ENCODE measurements around the gene HRCT1.

Gene HRCT1

DNA sequence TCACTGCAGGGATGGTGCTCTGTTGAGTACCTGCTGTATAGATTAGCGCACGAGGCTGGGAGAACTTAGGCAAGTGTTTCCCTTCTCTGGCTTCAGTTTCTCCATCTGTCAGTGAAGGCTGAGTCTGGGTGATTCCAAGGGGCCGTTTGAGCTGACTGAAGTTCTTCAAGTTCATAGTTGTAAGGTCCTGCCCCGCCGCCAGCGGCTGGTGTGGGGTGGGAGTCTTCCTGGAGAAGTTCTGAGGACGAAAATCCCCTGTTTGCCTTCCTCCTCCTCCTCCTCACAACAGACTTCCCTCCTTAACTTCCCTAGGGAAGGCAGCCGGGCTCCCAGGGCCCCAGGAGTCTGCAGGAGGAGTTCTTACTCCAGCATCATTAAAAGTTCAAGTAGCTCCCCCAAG lies 1.7 kb upstream of the HRCT1 start:
- DNase-seq (ENCODE audit: low read depth): no peak
- TF ChIP-seq, protein P1, sequence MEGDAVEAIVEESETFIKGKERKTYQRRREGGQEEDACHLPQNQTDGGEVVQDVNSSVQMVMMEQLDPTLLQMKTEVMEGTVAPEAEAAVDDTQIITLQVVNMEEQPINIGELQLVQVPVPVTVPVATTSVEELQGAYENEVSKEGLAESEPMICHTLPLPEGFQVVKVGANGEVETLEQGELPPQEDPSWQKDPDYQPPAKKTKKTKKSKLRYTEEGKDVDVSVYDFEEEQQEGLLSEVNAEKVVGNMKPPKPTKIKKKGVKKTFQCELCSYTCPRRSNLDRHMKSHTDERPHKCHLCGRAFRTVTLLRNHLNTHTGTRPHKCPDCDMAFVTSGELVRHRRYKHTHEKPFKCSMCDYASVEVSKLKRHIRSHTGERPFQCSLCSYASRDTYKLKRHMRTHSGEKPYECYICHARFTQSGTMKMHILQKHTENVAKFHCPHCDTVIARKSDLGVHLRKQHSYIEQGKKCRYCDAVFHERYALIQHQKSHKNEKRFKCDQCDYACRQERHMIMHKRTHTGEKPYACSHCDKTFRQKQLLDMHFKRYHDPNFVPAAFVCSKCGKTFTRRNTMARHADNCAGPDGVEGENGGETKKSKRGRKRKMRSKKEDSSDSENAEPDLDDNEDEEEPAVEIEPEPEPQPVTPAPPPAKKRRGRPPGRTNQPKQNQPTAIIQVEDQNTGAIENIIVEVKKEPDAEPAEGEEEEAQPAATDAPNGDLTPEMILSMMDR (conservative IDR thresholded peaks at IDR 0.05; ENCODE audit: low read depth, low read length): no peak
- no peak overlapping the region for H3K4me3 ChIP-seq (ENCODE audit: low read depth, low read length)

DNA sequence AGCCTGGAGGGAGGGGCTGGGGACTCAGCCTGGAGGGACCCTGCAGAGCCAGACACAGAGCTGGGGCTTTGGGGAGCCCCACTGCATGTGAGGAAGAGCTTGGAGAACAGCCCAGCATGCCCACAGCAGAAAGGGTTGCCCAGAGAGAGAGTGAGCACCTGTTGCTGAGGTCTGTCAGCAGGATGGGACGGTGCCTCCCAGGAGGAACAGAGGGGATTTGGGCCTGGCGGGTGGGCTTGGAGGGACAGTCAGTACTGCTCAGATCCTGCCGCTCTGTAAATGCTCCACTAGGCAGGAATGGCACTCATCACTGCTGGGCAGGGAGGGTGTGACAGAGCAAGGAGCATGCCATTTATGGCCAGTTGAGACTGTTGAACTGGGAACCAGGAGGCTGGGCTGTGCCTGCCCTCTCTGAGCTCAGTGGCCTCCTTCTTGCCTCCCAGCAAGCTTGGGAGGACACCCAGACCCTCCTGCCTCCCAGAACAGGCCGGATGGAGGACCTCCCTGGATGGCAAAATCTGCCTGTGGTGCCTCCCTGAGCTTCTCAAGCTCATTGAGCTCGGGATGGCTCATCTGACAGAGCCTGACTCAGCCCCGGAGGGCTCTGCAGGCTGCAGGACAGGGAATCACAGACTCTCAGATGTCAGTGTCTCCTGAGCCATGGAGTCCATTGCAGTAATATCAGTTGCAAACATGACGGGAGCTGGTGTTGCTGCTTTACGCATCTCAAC lies 786 bp upstream of the HRCT1 start:
- DNase-seq (ENCODE audit: low read depth): no peak
- TF ChIP-seq, protein P1 (conservative IDR thresholded peaks at IDR 0.05; ENCODE audit: low read depth, low read length): no peak
- H3K4me3 ChIP-seq (ENCODE audit: low read depth, low read length): no peak overlapping the region

DNA sequence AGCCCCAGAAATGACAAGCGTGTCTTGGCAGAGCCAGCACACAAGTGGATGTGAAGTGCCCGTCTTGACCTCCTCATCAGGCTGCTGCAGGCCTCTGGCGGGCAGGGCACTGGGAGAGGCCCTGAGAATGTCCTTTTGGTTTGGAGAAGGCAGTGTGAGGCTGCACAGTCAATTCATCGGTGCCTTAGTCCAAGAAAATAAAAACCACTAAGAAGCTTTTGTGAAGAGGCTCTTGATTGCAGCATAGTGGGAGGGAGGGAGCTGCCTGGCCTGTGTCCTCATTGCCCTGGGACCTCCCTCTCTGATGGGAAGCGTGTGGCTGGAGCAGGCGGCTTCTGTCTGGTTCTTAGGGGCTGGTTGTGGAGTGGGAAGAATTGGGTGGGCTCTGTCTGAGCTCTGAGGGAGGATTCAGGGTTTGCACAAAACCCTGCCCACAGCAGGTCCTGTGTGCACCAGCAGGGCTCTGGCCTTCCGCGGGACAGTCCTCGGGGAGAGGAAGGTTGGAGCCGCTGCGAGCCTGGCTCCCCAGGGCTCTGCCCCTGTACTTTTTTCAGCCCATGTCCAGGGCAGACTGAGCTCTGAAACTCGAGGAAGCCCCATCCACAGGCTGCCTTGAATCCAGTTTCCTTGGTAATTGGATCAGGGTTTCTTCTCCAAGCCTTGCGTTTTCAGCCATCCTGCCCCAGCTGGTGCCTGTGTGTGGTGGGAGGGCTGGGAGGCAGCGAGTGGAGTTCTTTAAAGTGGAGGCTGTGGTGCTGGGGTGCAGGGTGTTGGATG lies 1.1 kb downstream of the HRCT1 start:
- TF ChIP-seq, protein P1 (conservative IDR thresholded peaks at IDR 0.05; ENCODE audit: low read depth, low read length): no peak
- H3K4me3 ChIP-seq (ENCODE audit: low read depth, low read length): no peak overlapping the region
- peak; percentile 85 for DNase-seq (ENCODE audit: low read depth)

DNA sequence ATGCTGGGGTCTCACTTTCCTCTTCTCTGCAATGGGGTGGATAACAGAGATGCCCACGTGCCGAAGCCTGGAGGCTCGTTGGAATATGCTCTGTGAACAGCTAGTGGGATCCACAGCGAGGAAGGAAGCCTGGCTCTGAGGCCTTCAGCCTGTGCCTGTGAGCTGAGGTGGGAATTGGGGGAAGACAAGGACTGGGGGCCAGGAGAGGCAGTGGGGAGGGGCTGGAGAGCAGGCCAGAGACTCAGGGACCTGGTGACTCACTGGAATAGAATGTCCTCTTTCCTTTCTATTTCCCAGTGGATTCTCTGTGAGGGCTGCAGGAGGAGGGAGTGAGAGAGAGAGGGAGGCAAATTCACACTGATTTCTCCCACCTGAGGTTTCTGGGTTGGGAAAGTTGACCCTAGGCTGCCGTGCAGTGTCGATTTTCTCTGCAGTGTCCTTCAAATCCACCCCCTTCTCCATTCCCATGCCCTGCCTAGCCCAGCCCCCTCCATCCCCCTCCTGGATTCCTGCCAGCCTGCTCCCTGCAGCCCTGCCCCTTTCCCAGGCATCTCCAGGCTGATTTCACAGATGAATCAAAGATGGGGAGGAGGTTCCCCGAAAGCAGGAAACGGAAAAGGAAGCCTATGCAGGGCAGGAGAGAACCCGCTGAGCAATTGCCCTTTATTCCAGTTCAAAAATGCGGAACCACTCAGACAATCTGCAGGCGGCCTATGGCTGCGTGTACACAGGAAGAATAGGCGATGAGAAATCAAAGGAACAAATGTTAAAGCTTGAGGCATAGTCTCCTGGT lies 1.9 kb downstream of the HRCT1 start:
- no peak overlapping the region for H3K4me3 ChIP-seq (ENCODE audit: low read depth, low read length)
- TF ChIP-seq, protein P1 (conservative IDR thresholded peaks at IDR 0.05; ENCODE audit: low read depth, low read length): no peak
- peak; percentile 73 for DNase-seq (ENCODE audit: low read depth)

DNA sequence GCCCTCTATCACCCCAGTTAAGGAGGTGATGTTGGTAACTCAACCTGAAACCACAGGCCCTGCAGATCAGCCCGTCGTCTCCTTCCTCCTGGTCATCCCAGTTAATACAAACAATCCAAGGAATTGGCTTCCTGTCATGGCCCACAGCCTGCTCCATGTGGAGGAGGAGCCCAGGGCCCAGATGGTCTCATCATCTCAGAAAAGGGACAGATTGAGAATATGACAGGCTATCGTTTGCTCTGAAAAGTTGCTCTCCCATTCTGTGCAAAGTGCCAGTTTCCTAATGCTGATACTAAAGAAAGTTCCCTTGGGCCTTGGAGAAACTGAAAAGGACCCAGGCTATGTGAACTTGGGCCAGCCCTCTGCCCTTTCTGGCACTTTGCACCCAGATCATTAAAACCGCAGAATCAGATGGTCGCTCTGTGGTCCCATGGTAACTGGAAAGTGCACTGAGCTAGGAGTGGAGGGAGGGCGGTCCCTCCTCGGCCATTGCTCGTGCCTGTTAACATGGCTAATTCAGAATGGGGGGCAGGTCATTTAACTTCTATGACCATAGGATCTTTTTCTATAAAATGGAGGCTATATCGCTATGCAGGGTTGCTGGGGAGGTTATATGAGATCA lies 2.6 kb downstream of the HRCT1 start:
- TF ChIP-seq, protein P1 (conservative IDR thresholded peaks at IDR 0.05; ENCODE audit: low read depth, low read length): no peak
- H3K4me3 ChIP-seq (ENCODE audit: low read depth, low read length): no peak overlapping the region
- DNase-seq (ENCODE audit: low read depth): peak; percentile 11

DNA sequence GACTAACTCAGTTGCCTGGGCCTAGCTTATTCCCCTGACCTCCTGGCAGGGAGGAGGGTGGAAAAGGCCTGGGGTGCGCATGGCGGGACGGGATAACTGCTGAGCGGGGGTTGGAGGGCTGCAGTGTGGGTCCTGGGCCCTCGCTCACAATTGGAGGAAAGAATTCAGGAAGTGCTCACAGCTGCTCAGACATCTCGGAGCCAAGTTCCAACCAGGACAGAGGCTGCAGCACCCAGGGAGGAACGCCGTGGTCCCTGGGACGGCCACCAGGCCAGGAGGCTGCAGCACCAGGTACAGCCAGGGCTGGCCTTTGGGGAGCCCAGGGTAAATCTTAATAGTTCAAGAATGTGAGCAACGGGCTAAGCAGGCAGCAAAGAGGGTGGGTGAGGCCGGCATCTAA lies 3.3 kb downstream of the HRCT1 start, which contains the start of gene SPAAR:
SPAAR (plus strand) TSS at position 217 of the 400 bp plus-strand sequence. CDS start 974 bp downstream, outside the sequence.
- no peak within 1 kb of the TSS for H3K4me3 ChIP-seq (ENCODE audit: low read depth, low read length)
- TF ChIP-seq, protein P1 (conservative IDR thresholded peaks at IDR 0.05; ENCODE audit: low read depth, low read length): no peak
- no peak for DNase-seq (ENCODE audit: low read depth)
